ENCODE measurements around the gene ATP1A1. TPM values are rescaled to one million over a fixed set of nuclear protein-coding genes. Genes with fewer than 3 reads are reported as not detected.

The ATP1A1 gene
- total RNA-seq, 2 donors from 2014 or later = 177 to 206 TPM

- ATAC-seq (replicated peaks in 1 of 2) (peak; percentile 91 to 93), DNase-seq (peak; percentile 89 to 90)
- Mint-ChIP-seq H3K4me3 (peak overlapping the region; percentile 91 to 95), H3K9me3 (no peaks in the 10 kb centered on the region), H3K27me3 (ENCODE audit: low read depth) (no peaks in the 10 kb centered on the region), H3K4me1 (ENCODE audit: low read depth) (peaks cover 32% of the 10 kb centered on the region), H3K27ac (peak overlapping the region; percentile 96), H3K36me3 (ENCODE audit: insufficient read depth in 2 of 2) (peaks cover 2 to 4% of the 10 kb centered on the region in 2 donors)
These were observed 45.2 kb downstream of the ATP1A1 start for GRCh38 chr1:116418091-116418830.

- H3K4me1 Mint-ChIP-seq (ENCODE audit: low read depth) = peaks cover 22% of the 10 kb centered on the region
- no peaks in the 10 kb centered on the region for H3K9me3 Mint-ChIP-seq
- H3K4me3 Mint-ChIP-seq = no peak overlapping the region
- H3K27ac Mint-ChIP-seq = no peak overlapping the region
- H3K36me3 Mint-ChIP-seq (ENCODE audit: insufficient read depth in 2 of 2) = peaks cover 2 to 4% of the 10 kb centered on the region in 2 donors
- ATAC-seq (replicated peaks in 1 of 2) = no peak
- DNase-seq = no peak
- no peaks in the 10 kb centered on the region for H3K27me3 Mint-ChIP-seq (ENCODE audit: low read depth)
These were observed 47.6 kb downstream of the ATP1A1 start for GRCh38 chr1:116420417-116421200.

GRCh38 chr1:116424438-116424837 is 51.4 kb downstream of the ATP1A1 start:
- Mint-ChIP-seq H3K4me1 (ENCODE audit: low read depth) (peaks cover 5% of the 10 kb centered on the region), H3K27me3 (ENCODE audit: low read depth) (no peaks in the 10 kb centered on the region), H3K36me3 (ENCODE audit: insufficient read depth in 2 of 2) (peaks cover 0 to under 1% of the 10 kb centered on the region in 2 donors), H3K4me3 (no peak overlapping the region), H3K27ac (no peak overlapping the region), H3K9me3 (no peaks in the 10 kb centered on the region)
- ATAC-seq (replicated peaks in 1 of 2) (no peak), DNase-seq (no peak)

DNA sequence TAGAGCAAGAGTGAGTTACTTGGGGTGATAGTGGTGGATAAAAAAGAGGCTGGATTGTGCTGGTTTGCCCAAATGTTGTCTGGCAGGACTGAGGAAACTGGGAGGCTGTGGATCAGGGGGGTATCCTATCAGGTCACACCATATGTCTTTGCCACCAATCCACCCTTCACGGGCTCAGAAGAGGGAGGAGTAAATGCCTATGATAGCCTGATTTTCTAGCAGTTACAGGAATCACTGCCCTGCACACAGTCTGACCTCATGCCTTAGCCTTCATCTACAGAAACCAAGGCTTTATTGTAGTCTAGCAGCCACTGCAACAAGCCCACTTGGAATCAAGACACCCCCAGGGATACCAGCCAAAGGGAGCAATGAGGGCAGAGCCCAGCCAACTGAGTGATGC is 51.8 kb downstream of the ATP1A1 start:
- Mint-ChIP-seq H3K36me3 (ENCODE audit: insufficient read depth in 2 of 2) (no peaks in the 10 kb centered on the region), H3K9me3 (no peaks in the 10 kb centered on the region), H3K4me3 (no peak overlapping the region), H3K27me3 (ENCODE audit: low read depth) (no peaks in the 10 kb centered on the region), H3K4me1 (ENCODE audit: low read depth) (peaks cover 2% of the 10 kb centered on the region), H3K27ac (no peak overlapping the region)
- DNase-seq (no peak), ATAC-seq (replicated peaks in 1 of 2) (no peak)

DNA sequence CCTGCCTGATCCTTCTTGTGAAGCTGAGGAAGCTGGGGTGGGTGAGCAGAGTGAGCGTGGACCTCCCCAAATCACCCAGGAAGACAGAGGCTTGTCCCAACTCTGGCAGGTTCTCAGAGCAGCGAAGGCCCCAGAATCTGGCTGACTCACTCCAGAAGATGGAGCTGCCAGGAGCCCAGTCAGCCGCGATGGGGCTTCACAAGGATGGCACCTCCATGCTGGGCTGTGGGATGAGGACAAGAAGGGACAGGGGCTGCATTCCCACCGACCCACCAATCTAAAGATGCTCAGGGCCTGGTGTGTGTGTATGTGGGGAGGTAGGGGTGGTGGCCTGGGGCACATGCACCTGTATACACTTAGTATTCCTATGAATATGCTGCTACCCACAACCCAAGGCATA is 52.9 kb downstream of the ATP1A1 start:
- H3K4me1 Mint-ChIP-seq (ENCODE audit: low read depth) = no peaks in the 10 kb centered on the region
- H3K36me3 Mint-ChIP-seq (ENCODE audit: insufficient read depth in 2 of 2) = no peaks in the 10 kb centered on the region
- H3K4me3 Mint-ChIP-seq = no peak overlapping the region
- ATAC-seq (replicated peaks in 1 of 2) (no peak), DNase-seq (no peak)
- H3K27me3 Mint-ChIP-seq (ENCODE audit: low read depth) = no peaks in the 10 kb centered on the region
- no peak overlapping the region for H3K27ac Mint-ChIP-seq
- H3K9me3 Mint-ChIP-seq = no peaks in the 10 kb centered on the region

- no peak for ATAC-seq (replicated peaks in 1 of 2)
- no peak for DNase-seq
- Mint-ChIP-seq H3K4me1 (ENCODE audit: low read depth) (no peaks in the 10 kb centered on the region), H3K36me3 (ENCODE audit: insufficient read depth in 2 of 2) (no peaks in the 10 kb centered on the region), H3K27me3 (ENCODE audit: low read depth) (no peaks in the 10 kb centered on the region), H3K9me3 (no peaks in the 10 kb centered on the region), H3K4me3 (no peak overlapping the region), H3K27ac (no peak overlapping the region)
These were observed 53.4 kb downstream of the ATP1A1 start for GRCh38 chr1:116426401-116426800.

DNA sequence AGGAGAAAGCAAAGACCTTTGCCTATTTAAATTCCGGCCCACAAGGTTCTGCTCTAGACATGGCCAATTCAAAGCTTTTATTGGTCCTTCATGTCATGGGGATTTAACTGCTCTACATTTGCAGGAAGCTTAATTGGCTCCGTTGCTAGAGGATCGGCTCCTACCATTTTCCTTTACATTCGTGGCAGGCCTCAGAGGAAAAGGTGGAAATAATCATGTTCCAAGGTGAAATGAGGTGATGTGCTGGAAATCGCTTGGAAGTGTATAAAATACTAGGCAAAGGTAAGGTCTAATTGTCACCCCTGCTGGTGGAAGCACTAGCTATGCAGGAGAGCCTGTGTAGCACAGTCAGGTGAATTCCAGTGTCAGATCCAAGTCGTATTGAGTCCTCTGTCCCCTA is 55.5 kb downstream of the ATP1A1 start:
- no peak for ATAC-seq (replicated peaks in 1 of 2)
- no peaks in the 10 kb centered on the region for H3K36me3 Mint-ChIP-seq (ENCODE audit: insufficient read depth in 2 of 2)
- no peaks in the 10 kb centered on the region for H3K27me3 Mint-ChIP-seq (ENCODE audit: low read depth)
- no peaks in the 10 kb centered on the region for H3K9me3 Mint-ChIP-seq
- H3K4me3 Mint-ChIP-seq = no peak overlapping the region
- H3K27ac Mint-ChIP-seq = no peak overlapping the region
- no peaks in the 10 kb centered on the region for H3K4me1 Mint-ChIP-seq (ENCODE audit: low read depth)
- no peak for DNase-seq

DNA sequence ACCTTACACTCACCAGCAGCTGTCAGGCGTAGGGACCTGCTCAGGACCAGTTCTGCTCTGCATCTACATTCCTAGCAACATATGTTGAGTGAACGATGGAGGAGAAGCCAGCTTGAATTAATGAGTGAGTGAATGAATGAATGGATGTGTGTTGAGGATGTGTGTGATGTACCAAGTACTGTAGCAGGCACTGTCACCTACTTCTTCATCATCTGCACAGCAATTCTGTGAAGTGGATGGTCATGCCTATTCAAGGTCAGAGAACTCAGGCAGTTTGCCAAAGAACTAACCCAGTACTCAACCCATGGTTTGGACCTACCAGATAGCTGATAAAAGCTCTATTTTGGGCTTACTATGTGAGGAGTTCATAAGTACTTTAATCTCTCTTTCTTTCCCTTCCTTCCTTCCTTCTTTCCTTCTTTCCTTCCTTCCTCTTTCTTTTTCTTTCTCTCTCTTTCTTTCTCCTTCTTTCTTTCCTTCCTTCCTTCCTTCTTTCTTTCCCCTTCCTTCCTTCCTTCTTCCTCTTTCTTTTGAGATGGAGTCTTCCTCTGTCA is 56.9 kb downstream of the ATP1A1 start:
- Mint-ChIP-seq H3K4me3 (no peak overlapping the region), H3K36me3 (ENCODE audit: insufficient read depth in 2 of 2) (no peaks in the 10 kb centered on the region), H3K9me3 (no peaks in the 10 kb centered on the region), H3K4me1 (ENCODE audit: low read depth) (no peaks in the 10 kb centered on the region), H3K27ac (no peak overlapping the region), H3K27me3 (ENCODE audit: low read depth) (no peaks in the 10 kb centered on the region)
- ATAC-seq (replicated peaks in 1 of 2) (no peak), DNase-seq (no peak)

DNA sequence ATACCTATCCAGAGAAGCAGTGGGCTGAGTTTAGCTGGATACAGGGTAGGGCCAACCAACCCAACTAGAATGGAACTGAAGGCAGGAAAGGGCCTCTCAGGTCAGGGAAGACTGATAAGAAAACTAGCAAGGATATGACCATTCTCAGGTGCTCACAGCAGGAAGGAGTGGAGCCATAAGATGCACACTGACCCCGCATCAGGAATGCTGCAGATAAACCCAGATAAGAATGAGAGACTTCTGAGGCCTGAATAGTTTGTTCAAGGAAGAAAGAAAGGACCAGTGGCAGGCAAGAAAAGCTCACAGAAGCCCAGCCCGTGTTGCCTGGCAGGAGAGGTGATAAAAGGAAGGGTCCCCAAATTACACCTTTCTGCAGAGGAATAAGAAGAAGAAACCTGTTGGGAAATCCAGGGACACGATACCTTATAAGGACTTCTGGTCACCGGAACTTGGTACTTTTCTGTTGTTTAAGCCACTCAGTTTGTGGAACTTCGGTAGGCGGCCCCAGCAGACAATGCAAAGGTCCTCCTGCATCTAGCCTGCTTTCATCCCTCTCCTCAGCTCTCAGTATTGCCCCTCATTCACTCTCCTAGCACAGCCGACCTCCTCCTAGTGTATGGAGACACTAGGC is 58.9 kb downstream of the ATP1A1 start:
- no peaks in the 10 kb centered on the region for H3K36me3 Mint-ChIP-seq (ENCODE audit: insufficient read depth in 2 of 2)
- no peaks in the 10 kb centered on the region for H3K9me3 Mint-ChIP-seq
- no peak overlapping the region for H3K4me3 Mint-ChIP-seq
- H3K27ac Mint-ChIP-seq = no peak overlapping the region
- no peaks in the 10 kb centered on the region for H3K4me1 Mint-ChIP-seq (ENCODE audit: low read depth)
- DNase-seq (no peak), ATAC-seq (replicated peaks in 1 of 2) (no peak)
- H3K27me3 Mint-ChIP-seq (ENCODE audit: low read depth) = no peaks in the 10 kb centered on the region

DNA sequence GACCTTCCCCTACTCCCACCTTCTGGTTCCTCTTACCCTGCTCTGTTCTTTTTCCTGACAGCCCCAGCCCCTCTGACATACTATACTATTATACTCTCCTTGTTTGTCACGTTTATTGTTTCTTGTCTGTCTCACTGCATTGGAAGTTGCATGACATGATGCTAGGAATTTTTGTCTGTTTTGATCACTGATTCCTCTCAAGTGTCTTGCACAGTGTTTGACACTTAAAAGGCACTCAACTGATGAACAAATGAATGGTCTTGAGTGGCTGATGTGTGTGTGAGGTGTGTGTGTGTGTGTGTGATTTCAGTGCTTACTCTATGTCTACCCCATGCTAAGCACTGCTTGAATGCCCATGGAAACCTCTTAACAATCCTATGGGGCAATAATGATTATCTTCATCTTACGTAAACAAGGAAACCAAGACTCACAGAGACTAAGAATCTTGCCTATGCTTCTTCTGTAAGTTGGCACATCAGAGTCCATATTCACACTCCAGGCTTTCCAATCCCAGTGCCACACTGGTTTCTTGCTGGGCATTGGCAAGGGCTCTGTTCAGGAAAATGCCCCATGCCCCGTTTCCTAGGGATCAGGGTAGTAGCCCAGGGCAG is 59.7 kb downstream of the ATP1A1 start:
- H3K4me1 Mint-ChIP-seq (ENCODE audit: low read depth) = no peaks in the 10 kb centered on the region
- ATAC-seq (replicated peaks in 1 of 2) (no peak), DNase-seq (no peak)
- H3K4me3 Mint-ChIP-seq = no peak overlapping the region
- H3K9me3 Mint-ChIP-seq = no peaks in the 10 kb centered on the region
- no peak overlapping the region for H3K27ac Mint-ChIP-seq
- no peaks in the 10 kb centered on the region for H3K36me3 Mint-ChIP-seq (ENCODE audit: insufficient read depth in 2 of 2)
- H3K27me3 Mint-ChIP-seq (ENCODE audit: low read depth) = no peaks in the 10 kb centered on the region

DNA sequence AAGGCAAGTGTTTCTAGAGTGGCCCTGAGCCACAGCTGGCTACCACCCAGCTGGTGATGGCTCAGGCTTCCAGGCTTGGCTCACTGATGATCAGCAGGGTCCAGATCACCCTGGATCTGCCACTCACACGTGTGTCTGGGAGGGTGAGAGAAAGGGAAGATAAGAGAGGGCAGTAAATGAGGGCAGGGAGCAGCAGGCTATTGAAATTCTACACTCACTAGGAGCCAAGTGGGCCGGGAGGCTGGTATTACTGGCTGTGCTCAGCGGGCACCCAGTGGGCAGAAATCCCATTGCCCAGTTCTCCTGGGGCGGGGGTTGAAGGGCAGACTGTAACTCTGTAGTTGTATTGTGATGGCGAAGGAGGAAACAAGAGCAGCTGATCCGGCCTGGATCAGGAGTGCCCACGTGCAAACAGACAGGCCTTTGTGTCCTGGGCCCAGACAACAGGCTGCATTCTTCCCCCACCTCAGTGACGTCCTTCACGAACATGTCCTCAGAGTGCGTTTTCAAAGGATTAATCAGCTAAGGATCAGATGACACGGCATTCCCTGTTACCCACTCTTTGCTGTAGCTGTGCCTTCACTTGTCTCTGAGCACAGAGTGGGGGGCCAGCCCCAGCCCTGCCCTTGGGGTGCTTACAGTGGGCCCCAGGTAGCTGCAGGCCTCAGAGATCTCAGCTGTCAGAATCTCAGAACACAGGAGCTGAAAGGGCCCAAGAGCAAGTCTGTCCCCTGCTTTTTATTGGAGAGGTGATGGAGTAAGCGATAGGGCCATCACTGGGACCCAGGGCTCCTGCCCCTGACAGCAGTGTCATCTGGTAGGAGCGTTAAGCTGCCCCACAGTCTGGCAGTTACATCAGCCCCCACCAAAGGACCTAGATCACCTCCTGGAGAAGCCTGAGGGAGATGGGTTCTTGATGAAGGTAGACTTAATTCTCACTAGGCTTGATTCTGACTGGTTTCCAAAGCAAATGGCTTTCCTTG is 60.5 kb downstream of the ATP1A1 start:
- H3K27ac Mint-ChIP-seq = no peak overlapping the region
- DNase-seq (no peak), ATAC-seq (replicated peaks in 1 of 2) (peak; percentile 19 to 20)
- H3K36me3 Mint-ChIP-seq (ENCODE audit: insufficient read depth in 2 of 2) = no peaks in the 10 kb centered on the region
- no peaks in the 10 kb centered on the region for H3K9me3 Mint-ChIP-seq
- H3K27me3 Mint-ChIP-seq (ENCODE audit: low read depth) = peaks cover 5% of the 10 kb centered on the region
- H3K4me3 Mint-ChIP-seq = no peak overlapping the region
- H3K4me1 Mint-ChIP-seq (ENCODE audit: low read depth) = no peaks in the 10 kb centered on the region

GRCh38 chr1:116434849-116435248 is 61.8 kb downstream of the ATP1A1 start:
- no peak for DNase-seq
- Mint-ChIP-seq H3K9me3 (no peaks in the 10 kb centered on the region), H3K36me3 (ENCODE audit: insufficient read depth in 2 of 2) (no peaks in the 10 kb centered on the region), H3K27me3 (ENCODE audit: low read depth) (peaks cover 9% of the 10 kb centered on the region), H3K27ac (no peak overlapping the region), H3K4me1 (ENCODE audit: low read depth) (no peaks in the 10 kb centered on the region), H3K4me3 (no peak overlapping the region)
- no peak for ATAC-seq (replicated peaks in 1 of 2)
